Measurements from ENCODE around the gene PCP2. TPM values are rescaled to one million over a fixed set of nuclear protein-coding genes. Genes with fewer than 3 reads are reported as not detected.
A peak's percentile ranks its signal among the peaks of the same experiment; 100 is the strongest.

Gene PCP2
- total and polyA plus RNA-seq, 2 of the 13 experiments (the other 11 are each of a cell fraction or from before 2014, with no cell fraction given): 0.62 TPM; not detected in 1

DNA sequence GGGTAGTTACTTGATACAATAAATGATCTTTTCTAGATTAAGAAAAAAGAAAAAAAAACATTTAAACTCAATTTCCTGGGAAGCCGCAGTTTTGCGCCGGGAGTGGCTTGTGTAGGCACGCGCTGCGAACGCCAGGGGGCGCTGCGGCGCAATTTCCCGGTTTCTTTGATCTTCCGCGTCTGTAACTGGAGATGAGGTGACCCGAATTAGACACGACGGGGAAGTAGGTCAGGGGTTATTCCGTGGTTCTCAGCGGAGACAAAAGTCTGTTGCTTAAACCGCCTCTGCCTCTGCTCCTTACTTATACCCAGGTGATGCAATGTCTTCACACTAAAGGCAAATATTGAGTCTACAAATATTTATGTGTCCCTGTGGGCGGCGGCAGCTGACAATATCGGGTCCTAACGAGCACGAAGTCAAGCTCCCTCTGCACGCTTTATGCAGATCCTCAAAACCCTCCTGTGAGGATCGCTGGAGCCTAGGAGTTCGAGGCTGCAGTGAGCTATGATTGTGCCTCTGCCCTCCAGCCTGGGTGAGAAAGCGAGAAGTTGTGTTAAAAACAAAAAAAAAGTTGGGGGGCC is 18.6 kb upstream of the PCP2 start (continued):
- TF ChIP-seq, protein P1, sequence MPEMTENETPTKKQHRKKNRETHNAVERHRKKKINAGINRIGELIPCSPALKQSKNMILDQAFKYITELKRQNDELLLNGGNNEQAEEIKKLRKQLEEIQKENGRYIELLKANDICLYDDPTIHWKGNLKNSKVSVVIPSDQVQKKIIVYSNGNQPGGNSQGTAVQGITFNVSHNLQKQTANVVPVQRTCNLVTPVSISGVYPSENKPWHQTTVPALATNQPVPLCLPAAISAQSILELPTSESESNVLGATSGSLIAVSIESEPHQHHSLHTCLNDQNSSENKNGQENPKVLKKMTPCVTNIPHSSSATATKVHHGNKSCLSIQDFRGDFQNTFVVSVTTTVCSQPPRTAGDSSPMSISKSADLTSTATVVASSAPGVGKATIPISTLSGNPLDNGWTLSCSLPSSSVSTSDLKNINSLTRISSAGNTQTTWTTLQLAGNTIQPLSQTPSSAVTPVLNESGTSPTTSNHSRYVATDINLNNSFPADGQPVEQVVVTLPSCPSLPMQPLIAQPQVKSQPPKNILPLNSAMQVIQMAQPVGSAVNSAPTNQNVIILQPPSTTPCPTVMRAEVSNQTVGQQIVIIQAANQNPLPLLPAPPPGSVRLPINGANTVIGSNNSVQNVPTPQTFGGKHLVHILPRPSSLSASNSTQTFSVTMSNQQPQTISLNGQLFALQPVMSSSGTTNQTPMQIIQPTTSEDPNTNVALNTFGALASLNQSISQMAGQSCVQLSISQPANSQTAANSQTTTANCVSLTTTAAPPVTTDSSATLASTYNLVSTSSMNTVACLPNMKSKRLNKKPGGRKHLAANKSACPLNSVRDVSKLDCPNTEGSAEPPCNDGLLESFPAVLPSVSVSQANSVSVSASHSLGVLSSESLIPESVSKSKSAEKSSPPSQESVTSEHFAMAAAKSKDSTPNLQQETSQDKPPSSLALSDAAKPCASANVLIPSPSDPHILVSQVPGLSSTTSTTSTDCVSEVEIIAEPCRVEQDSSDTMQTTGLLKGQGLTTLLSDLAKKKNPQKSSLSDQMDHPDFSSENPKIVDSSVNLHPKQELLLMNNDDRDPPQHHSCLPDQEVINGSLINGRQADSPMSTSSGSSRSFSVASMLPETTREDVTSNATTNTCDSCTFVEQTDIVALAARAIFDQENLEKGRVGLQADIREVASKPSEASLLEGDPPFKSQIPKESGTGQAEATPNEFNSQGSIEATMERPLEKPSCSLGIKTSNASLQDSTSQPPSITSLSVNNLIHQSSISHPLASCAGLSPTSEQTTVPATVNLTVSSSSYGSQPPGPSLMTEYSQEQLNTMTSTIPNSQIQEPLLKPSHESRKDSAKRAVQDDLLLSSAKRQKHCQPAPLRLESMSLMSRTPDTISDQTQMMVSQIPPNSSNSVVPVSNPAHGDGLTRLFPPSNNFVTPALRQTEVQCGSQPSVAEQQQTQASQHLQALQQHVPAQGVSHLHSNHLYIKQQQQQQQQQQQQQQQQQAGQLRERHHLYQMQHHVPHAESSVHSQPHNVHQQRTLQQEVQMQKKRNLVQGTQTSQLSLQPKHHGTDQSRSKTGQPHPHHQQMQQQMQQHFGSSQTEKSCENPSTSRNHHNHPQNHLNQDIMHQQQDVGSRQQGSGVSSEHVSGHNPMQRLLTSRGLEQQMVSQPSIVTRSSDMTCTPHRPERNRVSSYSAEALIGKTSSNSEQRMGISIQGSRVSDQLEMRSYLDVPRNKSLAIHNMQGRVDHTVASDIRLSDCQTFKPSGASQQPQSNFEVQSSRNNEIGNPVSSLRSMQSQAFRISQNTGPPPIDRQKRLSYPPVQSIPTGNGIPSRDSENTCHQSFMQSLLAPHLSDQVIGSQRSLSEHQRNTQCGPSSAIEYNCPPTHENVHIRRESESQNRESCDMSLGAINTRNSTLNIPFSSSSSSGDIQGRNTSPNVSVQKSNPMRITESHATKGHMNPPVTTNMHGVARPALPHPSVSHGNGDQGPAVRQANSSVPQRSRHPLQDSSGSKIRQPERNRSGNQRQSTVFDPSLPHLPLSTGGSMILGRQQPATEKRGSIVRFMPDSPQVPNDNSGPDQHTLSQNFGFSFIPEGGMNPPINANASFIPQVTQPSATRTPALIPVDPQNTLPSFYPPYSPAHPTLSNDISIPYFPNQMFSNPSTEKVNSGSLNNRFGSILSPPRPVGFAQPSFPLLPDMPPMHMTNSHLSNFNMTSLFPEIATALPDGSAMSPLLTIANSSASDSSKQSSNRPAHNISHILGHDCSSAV (CRISPR knock-in tag; IDR thresholded peaks at IDR 0.05; ENCODE audit: borderline replicate concordance): no peak
- TF ChIP-seq GABPA (IDR thresholded peaks at IDR 0.05; ENCODE audit: low read depth, low read length) (no peak), GABPA (CRISPR knock-in tag; IDR thresholded peaks at IDR 0.05; ENCODE audit: low read depth) (peak; percentile 24; the same call in 1 of the 2 replicates), ZNF589 (CRISPR knock-in tag; conservative IDR thresholded peaks at IDR 0.05) (no peak), ZNF678 (CRISPR knock-in tag; IDR thresholded peaks at IDR 0.05) (no peak), MIER2 (CRISPR knock-in tag; IDR thresholded peaks at IDR 0.05) (peak; percentile 50; the same call in 1 of the 2 replicates), SOX6 (IDR thresholded peaks at IDR 0.05) (no peak), SOX6 (CRISPR knock-in tag; IDR thresholded peaks at IDR 0.05) (peak; percentile 96), NONO (IDR thresholded peaks at IDR 0.05) (no peak), NONO (CRISPR knock-in tag; conservative IDR thresholded peaks at IDR 0.05) (peak; percentile 87), FOXA1 (IDR thresholded peaks at IDR 0.05) (0 out of 2 replicates have a peak, but pooled peaks have one; percentile 18), FOXA1 (CRISPR knock-in tag; IDR thresholded peaks at IDR 0.05) (peak; percentile 93), ZNF850 (CRISPR knock-in tag; conservative IDR thresholded peaks at IDR 0.05) (0 out of 2 replicates have a peak, but pooled peaks have one; percentile 71), RNF2 (conservative IDR thresholded peaks at IDR 0.05; ENCODE audit: low read depth) (0 out of 2 replicates have a peak, but pooled peaks have one; percentile 42), PHF5A (CRISPR knock-in tag; IDR thresholded peaks at IDR 0.05; ENCODE audit: low read depth, unreplicated experiment) (peak; percentile 70), SMAD3 (CRISPR knock-in tag; IDR thresholded peaks at IDR 0.05) (peak; percentile 91)
- TF ChIP-seq, protein P2, sequence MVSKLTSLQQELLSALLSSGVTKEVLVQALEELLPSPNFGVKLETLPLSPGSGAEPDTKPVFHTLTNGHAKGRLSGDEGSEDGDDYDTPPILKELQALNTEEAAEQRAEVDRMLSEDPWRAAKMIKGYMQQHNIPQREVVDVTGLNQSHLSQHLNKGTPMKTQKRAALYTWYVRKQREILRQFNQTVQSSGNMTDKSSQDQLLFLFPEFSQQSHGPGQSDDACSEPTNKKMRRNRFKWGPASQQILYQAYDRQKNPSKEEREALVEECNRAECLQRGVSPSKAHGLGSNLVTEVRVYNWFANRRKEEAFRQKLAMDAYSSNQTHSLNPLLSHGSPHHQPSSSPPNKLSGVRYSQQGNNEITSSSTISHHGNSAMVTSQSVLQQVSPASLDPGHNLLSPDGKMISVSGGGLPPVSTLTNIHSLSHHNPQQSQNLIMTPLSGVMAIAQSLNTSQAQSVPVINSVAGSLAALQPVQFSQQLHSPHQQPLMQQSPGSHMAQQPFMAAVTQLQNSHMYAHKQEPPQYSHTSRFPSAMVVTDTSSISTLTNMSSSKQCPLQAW (CRISPR knock-in tag; IDR thresholded peaks at IDR 0.05): peak; percentile 37; the same call in 1 of the 2 replicates
- TF ChIP-seq, protein P3, sequence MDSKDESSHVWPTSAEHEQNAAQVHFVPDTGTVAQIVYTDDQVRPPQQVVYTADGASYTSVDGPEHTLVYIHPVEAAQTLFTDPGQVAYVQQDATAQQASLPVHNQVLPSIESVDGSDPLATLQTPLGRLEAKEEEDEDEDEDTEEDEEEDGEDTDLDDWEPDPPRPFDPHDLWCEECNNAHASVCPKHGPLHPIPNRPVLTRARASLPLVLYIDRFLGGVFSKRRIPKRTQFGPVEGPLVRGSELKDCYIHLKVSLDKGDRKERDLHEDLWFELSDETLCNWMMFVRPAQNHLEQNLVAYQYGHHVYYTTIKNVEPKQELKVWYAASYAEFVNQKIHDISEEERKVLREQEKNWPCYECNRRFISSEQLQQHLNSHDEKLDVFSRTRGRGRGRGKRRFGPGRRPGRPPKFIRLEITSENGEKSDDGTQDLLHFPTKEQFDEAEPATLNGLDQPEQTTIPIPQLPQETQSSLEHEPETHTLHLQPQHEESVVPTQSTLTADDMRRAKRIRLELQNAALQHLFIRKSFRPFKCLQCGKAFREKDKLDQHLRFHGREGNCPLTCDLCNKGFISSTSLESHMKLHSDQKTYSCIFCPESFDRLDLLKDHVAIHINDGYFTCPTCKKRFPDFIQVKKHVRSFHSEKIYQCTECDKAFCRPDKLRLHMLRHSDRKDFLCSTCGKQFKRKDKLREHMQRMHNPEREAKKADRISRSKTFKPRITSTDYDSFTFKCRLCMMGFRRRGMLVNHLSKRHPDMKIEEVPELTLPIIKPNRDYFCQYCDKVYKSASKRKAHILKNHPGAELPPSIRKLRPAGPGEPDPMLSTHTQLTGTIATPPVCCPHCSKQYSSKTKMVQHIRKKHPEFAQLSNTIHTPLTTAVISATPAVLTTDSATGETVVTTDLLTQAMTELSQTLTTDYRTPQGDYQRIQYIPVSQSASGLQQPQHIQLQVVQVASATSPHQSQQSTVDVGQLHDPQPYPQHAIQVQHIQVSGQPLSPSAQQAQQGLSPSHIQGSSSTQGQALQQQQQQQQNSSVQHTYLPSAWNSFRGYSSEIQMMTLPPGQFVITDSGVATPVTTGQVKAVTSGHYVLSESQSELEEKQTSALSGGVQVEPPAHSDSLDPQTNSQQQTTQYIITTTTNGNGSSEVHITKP (CRISPR knock-in tag; IDR thresholded peaks at IDR 0.05; ENCODE audit: low read depth): peak; percentile 46; the same call in 1 of the 2 replicates
